Amniotic stem cell (primary cell): ENCODE measurements around the gene SLC25A44.

Source experiments
- DNase-seq: peaks from one replicate; lab custom pipeline; 2025; lab: John Stamatoyannopoulos, UW

The SLC25A44 gene

GRCh38 chr1:156241311-156241811, 47.5 kb downstream of the SLC25A44 start:
- no peak for DNase-seq

DNA sequence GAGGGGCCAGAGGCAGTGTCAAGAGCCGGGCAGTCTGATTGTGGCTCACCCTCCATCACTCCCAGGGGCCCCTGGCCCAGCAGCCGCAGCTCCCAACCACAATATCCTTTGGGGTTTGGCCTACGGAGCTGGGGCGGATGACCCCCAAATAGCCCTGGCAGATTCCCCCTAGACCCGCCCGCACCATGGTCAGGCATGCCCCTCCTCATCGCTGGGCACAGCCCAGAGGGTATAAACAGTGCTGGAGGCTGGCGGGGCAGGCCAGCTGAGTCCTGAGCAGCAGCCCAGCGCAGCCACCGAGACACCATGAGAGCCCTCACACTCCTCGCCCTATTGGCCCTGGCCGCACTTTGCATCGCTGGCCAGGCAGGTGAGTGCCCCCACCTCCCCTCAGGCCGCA, 48.0 kb downstream of the SLC25A44 start, which contains the start of gene BGLAP:
BGLAP (plus strand) TSS at position 259 of the 400 bp plus-strand sequence; CDS start at position 307, 48 bp downstream.
- no peak for DNase-seq

- DNase-seq, result no peak
Observed at GRCh38 chr1:156242738-156243137, 48.8 kb downstream of the SLC25A44 start.

DNA sequence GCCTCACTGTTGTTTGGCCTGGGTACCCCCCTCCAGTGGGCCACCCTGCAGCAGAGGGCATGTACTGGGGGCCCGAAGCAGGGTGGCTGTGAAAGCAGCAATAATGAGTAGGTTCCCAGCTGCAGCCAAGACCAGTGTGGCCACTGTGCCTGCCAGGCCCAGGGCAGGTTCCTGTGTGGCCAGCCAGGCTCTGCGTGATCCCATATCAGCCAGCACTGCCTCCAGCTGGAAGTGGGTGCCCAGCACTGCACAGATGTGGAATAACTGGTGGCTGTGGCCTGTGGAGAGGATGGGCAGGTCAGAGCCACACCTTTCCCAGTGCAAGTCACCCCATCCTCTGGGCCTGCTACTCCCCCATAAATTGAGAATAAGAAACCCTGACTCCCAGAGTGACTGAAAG, 50.2 kb downstream of the SLC25A44 start:
- DNase-seq, result no peak

DNA sequence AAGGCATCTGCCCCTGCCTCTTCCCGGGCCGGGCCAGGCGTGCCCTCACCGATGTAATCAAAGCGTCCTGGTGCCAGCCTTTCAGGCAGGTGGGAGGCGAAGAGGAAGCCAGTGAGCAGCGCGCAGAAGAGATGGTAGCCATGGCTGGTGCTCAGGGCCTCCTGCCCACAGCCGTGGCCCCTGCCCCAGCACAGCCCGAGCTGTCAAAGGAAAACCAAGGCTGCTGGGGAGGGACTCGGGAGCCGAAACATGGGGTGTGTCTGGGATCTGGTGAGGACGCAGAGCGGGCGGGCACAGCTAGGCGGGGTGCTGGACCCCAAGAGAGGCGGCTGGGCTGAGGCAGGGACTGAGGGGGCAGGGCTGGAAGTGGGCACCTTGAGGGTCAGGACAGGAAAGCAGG, 50.8 kb downstream of the SLC25A44 start:
- no peak for DNase-seq

- DNase-seq, result no peak
Observed at GRCh38 chr1:156245451-156246232, 51.7 kb downstream of the SLC25A44 start.

DNA sequence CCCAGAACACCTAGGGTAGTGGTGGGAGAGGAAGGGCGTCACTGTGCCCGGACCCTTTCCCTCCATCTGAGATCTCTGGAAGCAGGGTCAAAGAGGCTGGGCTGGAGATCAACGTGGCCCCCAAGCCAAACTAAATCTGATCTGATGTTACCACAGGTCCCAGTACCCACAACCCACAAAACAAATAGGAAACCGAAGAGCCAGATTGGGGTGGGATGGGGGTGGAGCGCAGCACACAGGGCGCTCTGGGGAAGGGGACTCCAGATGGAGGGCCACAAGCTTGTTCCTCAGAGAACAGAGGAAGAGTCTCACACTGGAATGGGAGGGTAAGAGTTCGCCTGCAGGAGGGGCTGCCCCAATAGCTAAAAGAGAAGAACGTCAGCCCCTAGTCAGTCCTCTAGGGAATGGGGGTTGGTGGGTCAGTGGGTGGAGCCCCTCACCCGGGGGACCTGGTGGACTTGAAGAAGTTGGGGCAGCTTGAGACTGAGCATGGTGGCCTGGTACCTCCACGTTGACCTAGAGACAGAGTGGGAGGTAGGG, 52.4 kb downstream of the SLC25A44 start:
- no peak for DNase-seq

GRCh38 chr1:156246781-156247459, 53.0 kb downstream of the SLC25A44 start:
- no peak for DNase-seq

- no peak for DNase-seq
Observed at GRCh38 chr1:156247460-156248322, 53.8 kb downstream of the SLC25A44 start, which contains the start of gene PAQR6. PAQR6 (minus strand) TSS chr1:156248056; CDS start chr1:156246731, 1,325 bp downstream.

- DNase-seq, result no peak
Observed at GRCh38 chr1:156248323-156248683, 54.4 kb downstream of the SLC25A44 start.

DNA sequence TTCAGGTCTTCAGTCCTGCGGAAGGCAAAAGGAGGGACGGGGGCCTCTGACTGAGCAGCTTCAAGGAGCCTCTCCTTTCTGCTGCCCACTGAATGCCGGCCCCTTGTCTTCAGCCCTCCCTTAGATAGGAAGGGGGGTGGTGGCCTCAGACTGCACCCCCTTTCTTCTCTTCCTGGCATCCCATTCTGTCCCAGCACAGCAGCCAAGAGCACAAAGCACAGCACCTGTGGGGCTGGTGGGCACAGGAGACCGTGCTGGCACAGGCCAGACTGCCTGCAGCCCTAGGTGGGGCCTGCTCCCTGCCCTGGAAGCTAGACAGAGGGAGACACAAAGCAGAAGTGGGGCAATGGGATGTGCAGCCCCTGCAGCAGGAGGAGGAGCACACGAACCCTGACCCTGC, 55.7 kb downstream of the SLC25A44 start:
- no peak for DNase-seq

DNA sequence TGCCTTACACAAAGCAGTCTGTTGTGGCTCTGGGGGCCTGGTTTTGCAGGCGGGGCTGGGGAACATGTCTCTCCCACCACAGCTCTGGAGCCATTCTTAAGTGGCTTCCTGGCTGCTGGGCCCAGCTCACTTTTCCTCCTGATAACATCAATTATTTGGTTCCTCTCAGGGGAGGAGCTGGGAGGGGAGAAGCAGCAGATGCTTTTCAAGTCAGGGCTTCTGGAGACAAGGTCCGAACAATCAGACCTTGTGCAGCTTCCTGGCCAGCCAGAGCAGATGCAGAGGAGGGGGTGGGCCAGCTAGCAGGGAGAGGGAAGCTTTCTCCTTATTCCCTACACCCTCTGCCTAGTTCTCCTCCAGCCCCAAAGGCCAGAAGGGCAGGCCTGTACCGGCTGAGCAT, 57.6 kb downstream of the SLC25A44 start:
- DNase-seq, result no peak

- DNase-seq, result no peak
Observed at GRCh38 chr1:156253634-156254033, 59.7 kb downstream of the SLC25A44 start.

GRCh38 chr1:156257711-156258110, 63.8 kb downstream of the SLC25A44 start:
- DNase-seq, result no peak

DNA sequence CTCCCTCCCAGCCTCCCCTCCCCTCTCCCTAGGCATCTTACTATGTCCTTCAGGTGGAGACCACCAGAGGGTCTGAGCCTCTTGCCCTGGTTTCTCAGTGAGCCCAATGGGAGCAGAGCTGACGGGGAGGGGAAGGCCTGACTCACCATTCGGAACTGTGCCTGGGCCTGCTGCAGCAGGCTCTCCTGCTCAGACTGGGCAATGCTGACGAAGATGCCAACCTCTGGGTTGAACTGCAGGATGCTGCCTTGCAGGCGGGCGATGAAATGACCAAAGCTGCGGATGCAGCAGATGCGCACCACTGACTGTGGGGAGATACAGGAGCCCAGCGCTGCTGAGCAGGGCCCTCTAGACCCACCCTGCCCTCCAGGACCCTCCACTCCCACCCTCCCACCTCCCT, 65.0 kb downstream of the SLC25A44 start:
- no peak for DNase-seq

GRCh38 chr1:156259805-156260204, 65.9 kb downstream of the SLC25A44 start:
- no peak for DNase-seq

GRCh38 chr1:156260896-156261295, 67.0 kb downstream of the SLC25A44 start:
- no peak for DNase-seq
